ENCODE results near the gene PRPSAP2. TPM values are rescaled to one million over a fixed set of nuclear protein-coding genes. Genes with fewer than 3 reads are reported as not detected.
"Not testable (repeated sequence)": the region's sequence is repeated elsewhere in the genome, so short reads cannot be mapped to it uniquely, and the experiment has no call there.

The PRPSAP2 gene
- total and polyA plus RNA-seq, 2 of the 8 experiments (the other 6 are each of a cell fraction or from before 2014, with no cell fraction given): 28.7 to 50.5 TPM

DNA sequence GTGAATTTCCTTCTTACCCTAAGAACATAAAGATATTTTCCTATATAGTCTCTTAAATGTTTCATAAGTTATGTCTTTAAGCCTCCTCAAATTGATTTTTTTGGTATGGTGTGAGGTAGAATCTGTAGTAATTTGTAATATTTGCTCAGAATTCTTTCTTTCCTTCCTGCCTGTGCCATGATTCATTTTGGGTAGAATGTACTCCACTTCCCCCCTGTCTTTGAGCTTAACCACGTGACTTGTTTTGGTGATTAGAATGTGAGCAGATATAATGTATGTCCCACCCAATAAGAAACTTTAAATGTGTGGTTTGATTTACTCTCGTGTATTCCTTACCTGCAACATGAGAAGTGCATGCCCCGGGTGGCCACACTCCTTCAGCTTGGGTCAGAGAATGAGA lies 36.5 kb upstream of the PRPSAP2 start:
- H2BK12ac ChIP-seq (ENCODE audit: low read depth, low read length); H3K14ac ChIP-seq (ENCODE audit: insufficient read length); H3K56ac ChIP-seq (replicated peaks; ENCODE audit: insufficient read length, low read depth, low read length); H3K23ac ChIP-seq (ENCODE audit: insufficient read length); H4K20me1 ChIP-seq (replicated peaks in 1 of 2; ENCODE audit: control insufficient read depth in 1 of 2, insufficient read depth in 2 of 2, low read length in 2 of 2); H4K5ac ChIP-seq (ENCODE audit: insufficient read length, low read depth, low read length); H2AK5ac ChIP-seq (ENCODE audit: low read depth, low read length); H3K79me1 ChIP-seq (ENCODE audit: low read depth, low read length); FAIRE-seq; H2BK15ac ChIP-seq (ENCODE audit: low read length); H2BK5ac ChIP-seq (ENCODE audit: low read depth, low read length); H3K4me3 ChIP-seq (ENCODE audit: extremely low read depth in 1 of 4, insufficient read depth in 2 of 4, low read depth in 3 of 4, low read length in 4 of 4); H3K27ac ChIP-seq (ENCODE audit: low read depth, low read length); H4K91ac ChIP-seq (replicated peaks; ENCODE audit: insufficient read length, low read length); CTCF ChIA-PET (ENCODE audit: partially characterized antibody); H3K9me3 ChIP-seq (ENCODE audit: insufficient read depth in 2 of 2, low read depth in 1 of 2, low read length in 1 of 2); POLR2A ChIA-PET (ENCODE audit: partially characterized antibody); H3K27me3 ChIP-seq (replicated peaks in 1 of 4; ENCODE audit: control insufficient read depth in 3 of 4, extremely low read depth in 1 of 4, insufficient read depth in 3 of 4, low read length in 3 of 4); H3K23me2 ChIP-seq (ENCODE audit: low read depth, low read length); H4K8ac ChIP-seq (ENCODE audit: extremely low read depth, insufficient read depth, low read length); DNase-seq (ENCODE audit: low read depth in 1 of 2, low spot score in 2 of 2); H3K18ac ChIP-seq (ENCODE audit: extremely low read depth, low read length); H2AFZ ChIP-seq (ENCODE audit: low read length); H3K36me3 ChIP-seq (ENCODE audit: control insufficient read depth in 2 of 4, insufficient read depth in 4 of 4, low read length in 3 of 4); H3K79me2 ChIP-seq (ENCODE audit: control insufficient read depth in 1 of 2, insufficient read depth in 2 of 2, low read length in 2 of 2); H2BK20ac ChIP-seq (ENCODE audit: low read length); H3K4me2 ChIP-seq (ENCODE audit: insufficient read depth in 1 of 2, low read depth in 2 of 2, low read length in 2 of 2); H3K4me1 ChIP-seq (replicated peaks in 1 of 4; ENCODE audit: control insufficient read depth in 3 of 4, insufficient read depth in 4 of 4, low read length in 3 of 4); H3K4ac ChIP-seq (replicated peaks; ENCODE audit: insufficient read length, low read depth, low read length); H2BK120ac ChIP-seq (replicated peaks; ENCODE audit: low read depth, low read length); H3K9ac ChIP-seq (replicated peaks in 1 of 4; ENCODE audit: extremely low read depth in 1 of 4, low read depth in 3 of 4, low read length in 3 of 4): not testable (repeated sequence)
- 81% methylated on average over 1 of the region's 3 CpGs; no CpG with 5 or more reads in 1 of the 2 experiments for WGBS, 2 experiments (ENCODE audit: extremely low coverage in 1 of 2, insufficient coverage in 1 of 2, insufficient read length in 1 of 2, insufficient replicate concordance in 2 of 2, low coverage in 1 of 2, low lambda C conversion rate in 2 of 2, missing lambda C conversion rate in 1 of 2)

DNA sequence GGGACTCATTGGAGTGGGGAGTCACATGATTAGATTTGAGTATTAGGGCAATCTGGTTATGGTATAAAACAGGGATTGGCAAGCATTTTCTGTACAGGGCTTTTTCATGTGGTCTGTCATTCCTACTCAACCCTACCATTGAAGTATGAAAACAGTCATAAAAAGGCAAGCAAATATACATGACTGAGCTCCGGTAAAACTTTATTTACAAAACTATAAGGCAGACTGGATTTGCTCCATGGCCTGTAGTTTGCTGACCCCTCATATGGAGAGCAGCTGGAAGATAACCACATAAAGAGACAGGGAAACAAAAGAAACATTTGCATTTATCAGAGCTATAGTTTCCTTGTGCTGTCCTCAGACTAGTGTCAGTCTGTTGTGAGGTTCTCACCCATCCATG lies 30.3 kb upstream of the PRPSAP2 start:
- H2BK15ac ChIP-seq (ENCODE audit: low read length); DNase-seq (ENCODE audit: low read depth in 1 of 2, low spot score in 2 of 2); H4K8ac ChIP-seq (ENCODE audit: extremely low read depth, insufficient read depth, low read length); H3K27ac ChIP-seq (ENCODE audit: low read depth, low read length); H3K23ac ChIP-seq (ENCODE audit: insufficient read length); H3K9ac ChIP-seq (replicated peaks in 1 of 4; ENCODE audit: extremely low read depth in 1 of 4, low read depth in 3 of 4, low read length in 3 of 4); H4K91ac ChIP-seq (replicated peaks; ENCODE audit: insufficient read length, low read length); H3K4me3 ChIP-seq (ENCODE audit: extremely low read depth in 1 of 4, insufficient read depth in 2 of 4, low read depth in 3 of 4, low read length in 4 of 4); H3K36me3 ChIP-seq (ENCODE audit: control insufficient read depth in 2 of 4, insufficient read depth in 4 of 4, low read length in 3 of 4); H3K4me2 ChIP-seq (ENCODE audit: insufficient read depth in 1 of 2, low read depth in 2 of 2, low read length in 2 of 2); H3K4ac ChIP-seq (replicated peaks; ENCODE audit: insufficient read length, low read depth, low read length); H2AK5ac ChIP-seq (ENCODE audit: low read depth, low read length); H3K79me2 ChIP-seq (ENCODE audit: control insufficient read depth in 1 of 2, insufficient read depth in 2 of 2, low read length in 2 of 2); H3K14ac ChIP-seq (ENCODE audit: insufficient read length); H4K20me1 ChIP-seq (replicated peaks in 1 of 2; ENCODE audit: control insufficient read depth in 1 of 2, insufficient read depth in 2 of 2, low read length in 2 of 2); H3K4me1 ChIP-seq (replicated peaks in 1 of 4; ENCODE audit: control insufficient read depth in 3 of 4, insufficient read depth in 4 of 4, low read length in 3 of 4); H3K79me1 ChIP-seq (ENCODE audit: low read depth, low read length); H2AFZ ChIP-seq (ENCODE audit: low read length); H3K23me2 ChIP-seq (ENCODE audit: low read depth, low read length); H4K5ac ChIP-seq (ENCODE audit: insufficient read length, low read depth, low read length); POLR2A ChIA-PET (ENCODE audit: partially characterized antibody); H3K18ac ChIP-seq (ENCODE audit: extremely low read depth, low read length); H2BK20ac ChIP-seq (ENCODE audit: low read length); H3K56ac ChIP-seq (replicated peaks; ENCODE audit: insufficient read length, low read depth, low read length); H2BK120ac ChIP-seq (replicated peaks; ENCODE audit: low read depth, low read length); H2BK12ac ChIP-seq (ENCODE audit: low read depth, low read length); H3K9me3 ChIP-seq (ENCODE audit: insufficient read depth in 2 of 2, low read depth in 1 of 2, low read length in 1 of 2); FAIRE-seq; H3K27me3 ChIP-seq (replicated peaks in 1 of 4; ENCODE audit: control insufficient read depth in 3 of 4, extremely low read depth in 1 of 4, insufficient read depth in 3 of 4, low read length in 3 of 4); H2BK5ac ChIP-seq (ENCODE audit: low read depth, low read length); CTCF ChIA-PET (ENCODE audit: partially characterized antibody): not testable (repeated sequence)
- WGBS, 2 experiments (ENCODE audit: extremely low coverage in 1 of 2, insufficient coverage in 1 of 2, insufficient read length in 1 of 2, insufficient replicate concordance in 2 of 2, low coverage in 1 of 2, low lambda C conversion rate in 2 of 2, missing lambda C conversion rate in 1 of 2): no CpG with 5 or more reads among the region's 1 CpG

Measured in H1 (cell line).